Progenitor cell of endocrine pancreas (in vitro differentiated cells): ENCODE measurements around the gene DUSP19. TPM values are rescaled to one million over a fixed set of nuclear protein-coding genes. Genes with fewer than 3 reads are reported as not detected.

Source experiments
- DNase-seq: peaks from one replicate; pipeline ENCODE4 v3.0.0; 2021; ENCODE audit warnings: low spot score; ENCODE audit not compliant: unreplicated experiment
- H3K27ac Mint-ChIP-seq: 2 replicates; pipeline ENCODE4 v1.8.0; 2021; ENCODE audit warnings: mild to moderate bottlenecking, moderate library complexity, mixed read lengths
- H3K27me3 Mint-ChIP-seq: 2 replicates; pipeline ENCODE4 v1.8.0; 2021; ENCODE audit warnings: mixed read lengths
- H3K36me3 Mint-ChIP-seq: 2 replicates; pipeline ENCODE4 v1.8.0; 2022; ENCODE audit warnings: mixed read lengths; ENCODE audit not compliant: insufficient read depth
- H3K4me1 Mint-ChIP-seq: 2 replicates; pipeline ENCODE4 v1.8.0; 2021; ENCODE audit warnings: low read depth, mixed read lengths
- H3K4me3 Mint-ChIP-seq: 2 replicates; pipeline ENCODE4 v1.8.0; 2021; ENCODE audit warnings: low read depth, mild to moderate bottlenecking, moderate library complexity, mixed read lengths
- H3K9me3 Mint-ChIP-seq: 2 replicates; pipeline ENCODE4 v1.8.0; 2021; ENCODE audit warnings: low read depth, mixed read lengths
- total RNA-seq: library from RNA; stranded (reverse); gene quantifications from 2 replicates; pipeline ENCODE4 v1.2.1, GENCODE V29; 2021
- TF ChIP-seq, protein P1 (sequence below): fragments of 200-600 bp; sonication (generic); IDR thresholded peaks from one replicate; pipeline ENCODE4 v1.5.0; 2021; ENCODE audit warnings: antibody characterized with exemption, mild to moderate bottlenecking; ENCODE audit not compliant: unreplicated experiment

DUSP19 gene
- total RNA-seq, 1 donor from 2014 or later: 1.9 TPM

DNA sequence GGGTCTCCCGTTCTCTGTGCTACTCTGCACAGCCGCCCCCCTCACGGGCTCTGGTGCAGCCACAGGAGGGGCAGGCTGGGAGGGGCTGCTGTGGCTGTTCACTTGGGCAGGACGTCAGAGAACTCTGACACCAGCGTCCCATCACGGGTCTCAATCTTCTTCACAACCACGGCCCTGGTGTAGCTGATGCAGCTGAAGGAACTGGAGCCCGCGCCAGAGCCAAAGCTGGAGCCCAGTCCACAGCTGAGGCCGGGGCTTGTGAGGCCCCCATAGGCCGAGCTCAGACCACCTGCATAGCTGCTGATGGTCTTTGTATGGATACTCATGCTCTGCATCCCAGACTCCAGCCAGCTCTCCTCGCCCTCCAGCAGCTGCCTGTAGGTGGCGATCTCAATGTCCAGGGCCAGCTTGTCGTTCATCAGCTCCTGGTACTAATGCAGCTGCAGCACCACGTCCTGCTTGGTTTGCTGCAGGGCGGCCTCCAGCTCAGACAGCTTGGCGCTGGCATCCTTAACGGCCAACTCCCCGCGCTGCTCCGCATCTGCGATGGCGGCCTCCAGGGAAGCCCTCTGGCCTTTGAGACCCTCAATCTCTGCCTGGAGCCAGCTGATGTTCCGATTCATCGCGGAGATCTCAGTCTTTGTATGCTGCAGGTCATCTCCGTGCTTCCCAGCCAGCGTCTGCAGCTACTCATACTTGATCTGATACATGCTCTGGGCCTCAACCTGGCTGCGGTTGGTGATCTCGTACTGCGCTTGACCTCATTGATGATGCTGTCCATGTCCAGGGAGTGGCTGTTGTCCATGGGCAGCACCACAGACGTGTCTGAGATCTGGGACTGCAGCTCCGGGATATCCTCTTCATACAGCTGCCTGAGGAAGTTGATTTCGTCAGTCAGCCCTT is 7.4 kb upstream of the DUSP19 start:
- TF ChIP-seq, protein P1, sequence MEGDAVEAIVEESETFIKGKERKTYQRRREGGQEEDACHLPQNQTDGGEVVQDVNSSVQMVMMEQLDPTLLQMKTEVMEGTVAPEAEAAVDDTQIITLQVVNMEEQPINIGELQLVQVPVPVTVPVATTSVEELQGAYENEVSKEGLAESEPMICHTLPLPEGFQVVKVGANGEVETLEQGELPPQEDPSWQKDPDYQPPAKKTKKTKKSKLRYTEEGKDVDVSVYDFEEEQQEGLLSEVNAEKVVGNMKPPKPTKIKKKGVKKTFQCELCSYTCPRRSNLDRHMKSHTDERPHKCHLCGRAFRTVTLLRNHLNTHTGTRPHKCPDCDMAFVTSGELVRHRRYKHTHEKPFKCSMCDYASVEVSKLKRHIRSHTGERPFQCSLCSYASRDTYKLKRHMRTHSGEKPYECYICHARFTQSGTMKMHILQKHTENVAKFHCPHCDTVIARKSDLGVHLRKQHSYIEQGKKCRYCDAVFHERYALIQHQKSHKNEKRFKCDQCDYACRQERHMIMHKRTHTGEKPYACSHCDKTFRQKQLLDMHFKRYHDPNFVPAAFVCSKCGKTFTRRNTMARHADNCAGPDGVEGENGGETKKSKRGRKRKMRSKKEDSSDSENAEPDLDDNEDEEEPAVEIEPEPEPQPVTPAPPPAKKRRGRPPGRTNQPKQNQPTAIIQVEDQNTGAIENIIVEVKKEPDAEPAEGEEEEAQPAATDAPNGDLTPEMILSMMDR: peak; percentile 70
- no peak overlapping the region for H3K4me3 Mint-ChIP-seq

DNA sequence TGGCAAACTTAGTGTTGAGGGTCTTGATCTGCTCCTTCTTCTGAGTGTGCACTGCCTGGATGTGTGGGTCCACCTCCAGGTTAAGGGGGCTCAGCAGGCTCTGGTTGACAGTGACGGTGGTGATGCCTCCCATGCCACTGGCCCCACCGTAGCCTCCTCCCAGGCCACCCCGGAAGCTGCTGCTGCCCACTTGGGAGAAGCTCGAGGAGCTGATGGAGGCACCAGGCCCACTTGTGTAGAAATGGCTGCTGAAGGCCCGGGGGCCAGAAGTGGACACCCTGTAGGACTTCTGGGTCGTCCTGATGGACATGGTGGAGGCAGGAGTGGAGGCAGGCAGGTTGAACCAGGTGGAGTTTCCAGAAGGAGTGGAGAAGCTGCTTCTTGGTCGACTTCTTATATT is 6.4 kb upstream of the DUSP19 start:
- TF ChIP-seq, protein P1: no peak
- DNase-seq: no peak
- no peaks in the 10 kb centered on the region for H3K27me3 Mint-ChIP-seq
- no peaks in the 10 kb centered on the region for H3K36me3 Mint-ChIP-seq
- H3K4me3 Mint-ChIP-seq: no peak overlapping the region
- H3K9me3 Mint-ChIP-seq: no peaks in the 10 kb centered on the region
- no peaks in the 10 kb centered on the region for H3K4me1 Mint-ChIP-seq
- no peak overlapping the region for H3K27ac Mint-ChIP-seq

More for the DNA sequence above, 7.4 kb upstream of the DUSP19 start:
- Mint-ChIP-seq H3K27ac (no peak overlapping the region), H3K36me3 (no peaks in the 10 kb centered on the region), H3K27me3 (no peaks in the 10 kb centered on the region), H3K4me1 (no peaks in the 10 kb centered on the region), H3K9me3 (no peaks in the 10 kb centered on the region)
- DNase-seq: peak; percentile 60

DNA sequence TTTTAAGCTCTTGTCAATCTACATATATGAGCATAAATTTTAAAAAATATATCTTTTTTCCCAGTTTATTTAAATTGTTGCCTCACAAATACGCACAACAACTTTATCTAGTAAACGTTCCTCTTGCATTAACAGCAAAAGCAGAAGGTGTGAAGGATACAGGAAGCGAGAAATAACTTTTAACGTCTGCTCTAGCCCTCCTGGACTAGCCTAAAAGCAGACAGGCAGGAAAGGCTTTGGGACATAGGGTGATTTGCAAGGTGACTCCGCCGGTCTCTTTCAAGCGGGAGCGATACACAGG is 434 bp upstream of the DUSP19 start:
- TF ChIP-seq, protein P1: no peak
- Mint-ChIP-seq H3K27ac (peak overlapping the region; percentile 94), H3K9me3 (no peaks in the 10 kb centered on the region), H3K4me3 (peak overlapping the region; percentile 81), H3K4me1 (peaks cover 3% of the 10 kb centered on the region), H3K36me3 (no peaks in the 10 kb centered on the region), H3K27me3 (no peaks in the 10 kb centered on the region)
- no peak for DNase-seq

DNA sequence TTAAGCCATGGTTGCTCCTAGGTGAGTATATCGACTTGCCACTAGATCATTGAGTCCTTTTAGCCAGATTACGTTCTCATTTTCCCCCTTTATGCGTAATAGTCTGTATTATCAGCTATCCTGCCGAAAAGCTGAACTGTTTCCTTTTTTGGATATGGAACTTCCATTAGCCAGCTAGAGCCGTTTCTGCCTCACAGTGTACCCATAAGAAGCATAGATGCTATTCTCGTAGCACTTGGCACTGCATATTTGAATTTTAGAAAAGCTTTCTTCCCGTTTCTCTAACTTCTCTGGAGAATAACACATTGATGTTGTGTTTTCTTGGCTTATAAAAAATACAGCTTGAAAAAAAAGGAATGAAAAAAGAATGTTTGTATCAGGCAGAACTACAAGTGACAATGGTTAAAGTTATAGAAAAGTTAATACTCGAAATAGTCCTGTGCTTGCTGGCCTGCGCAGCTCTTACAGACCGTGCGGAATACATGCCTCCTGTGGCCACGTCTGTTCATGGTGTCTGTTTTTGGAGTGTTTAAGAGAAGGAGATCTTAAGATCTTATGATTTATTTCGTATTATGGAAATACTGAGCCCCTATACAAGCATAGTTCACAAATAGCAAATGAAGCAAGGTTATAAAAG is 710 bp downstream of the DUSP19 start:
- Mint-ChIP-seq H3K4me3 (peak overlapping the region; percentile 81), H3K4me1 (peaks cover 3% of the 10 kb centered on the region), H3K27ac (peak overlapping the region; percentile 94), H3K36me3 (no peaks in the 10 kb centered on the region), H3K9me3 (no peaks in the 10 kb centered on the region), H3K27me3 (no peaks in the 10 kb centered on the region)
- DNase-seq: no peak
- TF ChIP-seq, protein P1: no peak

DNA sequence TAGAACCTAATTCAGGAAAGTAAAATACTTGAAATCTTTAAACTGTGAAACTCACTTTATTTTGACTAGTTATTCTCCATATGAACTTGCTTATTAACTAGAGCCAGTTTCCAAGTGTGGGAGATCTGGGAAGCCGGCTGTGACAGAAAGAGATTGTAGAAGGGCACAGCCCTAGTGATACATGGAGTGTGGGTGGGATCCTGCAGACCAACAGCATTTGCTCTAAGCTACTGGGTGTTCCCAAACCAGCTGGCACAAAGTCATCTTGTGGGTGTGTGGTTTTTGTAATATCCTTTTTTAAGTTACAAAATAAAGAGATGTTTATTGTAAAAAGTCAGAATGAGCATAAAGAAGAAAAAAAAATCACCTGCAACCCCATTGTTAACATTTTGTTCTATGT is 3.4 kb downstream of the DUSP19 start:
- DNase-seq: no peak
- TF ChIP-seq, protein P1: no peak
- H3K27ac Mint-ChIP-seq: no peak overlapping the region
- no peaks in the 10 kb centered on the region for H3K9me3 Mint-ChIP-seq
- no peaks in the 10 kb centered on the region for H3K36me3 Mint-ChIP-seq
- peaks cover 3% of the 10 kb centered on the region for H3K4me1 Mint-ChIP-seq
- no peaks in the 10 kb centered on the region for H3K27me3 Mint-ChIP-seq
- H3K4me3 Mint-ChIP-seq: no peak overlapping the region
